Fibroblast of skin of abdomen (primary cell): ENCODE results near the gene OCA2.

Experiments used
- DNase-seq: peaks from one replicate; pipeline ENCODE4 v3.0.0-alpha.2; 2013

The OCA2 gene

DNA sequence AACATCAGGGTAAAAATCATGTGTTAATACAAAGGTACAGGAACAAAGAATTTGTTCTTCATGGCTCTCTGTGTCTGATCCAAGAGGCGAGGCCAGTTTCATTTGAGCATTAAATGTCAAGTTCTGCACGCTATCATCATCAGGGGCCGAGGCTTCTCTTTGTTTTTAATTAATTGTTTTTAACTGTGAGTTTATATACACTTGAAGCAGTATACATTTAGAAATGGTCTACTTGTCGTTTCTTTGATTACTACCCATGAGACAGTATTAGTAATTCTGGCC, 21.2 kb upstream of the OCA2 start:
- DNase-seq, result no peak

DNA sequence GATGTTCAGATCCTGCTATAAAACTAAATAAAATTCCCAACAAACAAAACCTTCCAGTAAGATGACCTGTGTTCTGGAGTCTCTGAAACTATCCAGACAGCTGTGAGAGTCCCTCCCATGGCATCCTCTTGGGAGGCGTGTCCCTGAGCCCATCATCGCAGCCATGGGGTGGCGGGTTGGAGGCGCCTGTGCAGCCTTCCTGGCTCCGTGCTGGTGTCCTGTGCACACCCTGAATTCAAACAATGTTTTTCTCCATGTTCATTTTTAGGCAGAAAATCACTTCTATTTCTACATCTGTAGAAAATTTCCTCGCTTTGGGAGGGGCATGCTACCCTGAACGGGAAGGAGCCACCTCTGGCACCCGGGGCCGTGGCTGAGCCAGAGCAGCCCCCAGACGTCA, 19.4 kb upstream of the OCA2 start:
- no peak for DNase-seq

DNA sequence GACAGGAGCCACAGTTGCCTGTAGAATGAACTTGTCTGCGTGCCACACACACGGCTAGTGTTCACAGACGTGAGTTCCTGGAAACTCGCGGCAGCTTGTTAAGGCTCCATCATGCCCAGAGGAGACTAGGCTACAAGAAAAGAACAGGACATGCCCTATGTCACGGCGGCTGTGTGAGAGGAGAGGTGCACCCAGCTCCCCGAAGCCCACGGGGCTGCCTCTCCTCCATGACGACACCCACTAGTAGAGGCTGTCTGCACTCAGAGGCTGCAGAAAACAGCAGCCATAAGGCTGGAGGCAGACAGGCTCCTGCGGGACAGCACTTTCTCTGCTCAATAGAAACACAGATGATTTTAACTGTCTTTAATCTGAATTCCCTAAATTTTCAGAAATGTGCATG, 19.0 kb upstream of the OCA2 start:
- DNase-seq, result no peak

DNA sequence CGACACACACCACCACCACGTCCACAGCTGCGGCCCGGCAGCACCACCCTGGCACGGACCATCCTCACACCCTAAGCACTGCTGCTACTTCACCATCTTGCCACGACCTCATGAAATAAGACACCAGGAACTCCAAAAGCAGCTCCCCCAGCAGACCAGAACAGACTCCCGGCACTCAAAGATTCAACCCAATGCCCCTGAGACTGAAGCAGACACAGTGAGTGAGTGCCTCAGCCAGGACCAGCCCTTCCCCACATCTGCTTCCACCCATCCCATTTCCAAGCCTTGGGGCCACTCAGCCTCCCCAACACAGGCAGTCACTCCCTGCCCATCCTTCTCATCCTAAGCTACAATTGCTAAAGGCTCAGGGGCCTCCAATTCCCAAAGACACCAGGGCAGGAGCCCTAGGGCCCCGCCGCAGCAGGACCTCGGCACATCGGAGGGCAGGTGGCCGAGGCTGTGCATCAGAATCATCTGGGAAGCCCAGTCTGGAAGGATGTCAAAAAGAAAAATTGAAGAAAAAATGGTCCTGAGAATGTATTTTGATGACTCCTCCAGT, 18.4 kb upstream of the OCA2 start:
- no peak for DNase-seq

DNA sequence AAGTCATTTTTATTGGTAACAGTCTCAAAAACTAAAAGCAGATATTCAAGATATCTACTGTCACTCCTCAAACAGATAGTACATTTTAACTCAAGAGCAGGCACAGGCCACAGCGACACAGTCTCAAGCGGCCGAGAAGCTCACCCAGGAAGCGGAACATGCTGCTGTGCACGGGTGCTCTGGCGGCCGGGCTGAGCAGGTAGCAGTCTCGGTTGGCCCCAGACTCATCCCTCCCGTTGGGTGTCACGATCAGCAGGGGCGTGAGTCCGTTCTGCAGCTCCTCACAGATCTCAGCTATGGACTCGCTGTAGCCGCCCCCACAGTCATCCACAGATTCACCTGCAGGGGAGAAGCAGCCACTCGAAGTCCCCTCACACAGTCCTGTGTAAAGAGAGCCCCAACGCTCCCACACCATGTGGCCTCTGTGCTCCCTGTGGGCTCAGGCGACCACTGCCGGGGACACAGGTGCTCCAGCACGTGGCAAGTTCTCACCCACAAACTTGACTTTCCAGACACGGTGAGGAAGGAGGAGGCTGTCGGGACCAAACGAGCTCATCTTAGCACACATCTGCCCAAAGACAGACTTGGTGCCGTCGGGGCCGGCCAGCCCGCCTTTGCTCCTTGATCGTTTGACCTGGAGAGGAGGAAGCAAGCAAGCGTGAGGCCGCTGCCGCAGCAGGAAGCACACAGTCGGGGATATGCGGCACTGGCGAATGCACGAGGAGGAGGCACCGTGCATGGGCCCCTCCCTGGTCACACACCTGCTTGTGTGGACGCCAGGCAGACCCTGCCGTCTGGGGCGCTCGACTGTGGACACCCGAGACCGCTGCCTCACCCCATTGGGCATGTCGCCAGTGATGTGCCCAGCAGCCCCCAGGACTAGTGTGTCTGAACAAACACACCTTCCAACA, 17.7 kb upstream of the OCA2 start:
- DNase-seq, result no peak

DNA sequence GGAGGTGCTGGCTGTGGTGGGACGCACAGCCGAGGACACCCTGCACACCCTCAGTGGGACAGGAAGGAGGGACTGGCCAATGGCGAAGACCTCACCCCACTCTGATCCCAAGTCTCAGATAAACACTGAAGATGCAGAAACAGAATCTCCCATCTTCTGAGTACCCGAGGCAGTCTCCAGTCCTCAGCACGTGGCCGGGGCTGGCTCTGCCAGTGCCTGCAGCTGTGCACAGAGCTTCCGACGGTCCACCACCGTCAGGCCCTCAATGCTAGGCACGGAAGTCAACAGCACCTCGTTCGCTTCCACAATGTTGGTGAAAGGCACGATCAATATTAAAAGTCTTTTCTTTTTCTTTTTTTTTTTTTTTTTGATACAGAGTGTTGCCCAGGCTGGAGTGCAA, 16.8 kb upstream of the OCA2 start:
- DNase-seq, result no peak

DNA sequence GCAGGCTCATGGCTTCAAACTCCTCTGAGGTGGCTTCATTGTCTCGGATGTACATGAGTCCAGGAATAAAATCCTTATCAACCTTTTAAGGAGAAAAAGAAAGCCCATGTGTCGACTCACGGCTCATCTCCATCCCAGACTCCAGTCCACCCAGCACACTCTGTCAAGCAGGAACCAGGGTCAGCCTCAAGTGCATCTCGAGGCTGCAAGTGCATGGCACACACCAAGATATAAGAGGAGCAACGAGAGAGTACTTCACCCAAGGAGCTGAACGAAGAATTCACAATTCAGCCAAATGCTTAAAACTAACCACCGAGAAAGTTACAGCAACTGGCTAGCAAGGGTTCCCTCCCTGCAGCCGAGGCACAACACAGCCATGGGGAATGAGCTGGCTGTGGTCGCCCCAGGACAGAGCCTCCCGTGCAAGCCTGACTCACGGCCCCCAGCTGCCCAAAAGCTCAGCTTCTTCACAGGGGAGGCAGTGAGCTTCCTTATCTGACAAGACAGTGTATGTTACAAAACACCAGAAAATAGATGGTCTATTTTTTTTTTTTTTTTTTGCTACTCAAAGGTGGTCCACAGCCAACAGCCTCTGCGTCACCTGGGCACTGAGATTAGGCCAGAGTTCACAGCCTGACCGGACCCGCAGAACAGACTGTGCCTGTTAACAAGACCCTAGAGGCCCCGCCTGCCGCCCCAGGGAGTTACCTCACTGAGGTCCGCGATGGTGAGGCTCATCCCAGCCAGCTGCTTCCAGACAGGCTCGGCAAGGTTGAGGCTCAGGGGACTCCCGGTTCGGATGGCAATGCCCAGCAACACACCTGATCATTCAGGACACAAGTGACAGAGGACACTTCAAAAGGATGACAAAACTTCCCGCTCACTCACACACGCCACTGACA, 15.9 kb upstream of the OCA2 start:
- no peak for DNase-seq

DNA sequence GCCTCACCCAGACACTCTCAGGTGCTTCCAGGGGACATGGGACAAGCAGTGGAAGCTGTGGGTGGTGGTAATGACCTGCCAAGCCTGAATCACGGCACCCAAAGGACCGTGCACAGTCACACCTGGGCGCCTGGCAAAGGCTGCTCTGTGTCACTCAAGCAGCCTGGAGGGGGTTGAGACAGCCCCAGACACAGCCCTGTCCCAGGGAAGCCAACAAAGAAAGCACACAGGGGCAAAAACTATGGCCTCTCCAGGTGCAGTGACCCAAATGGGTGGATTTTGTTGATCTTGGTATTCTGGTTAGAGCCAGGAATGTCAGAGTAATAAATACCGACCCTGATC, 15.0 kb upstream of the OCA2 start:
- DNase-seq, result no peak

DNA sequence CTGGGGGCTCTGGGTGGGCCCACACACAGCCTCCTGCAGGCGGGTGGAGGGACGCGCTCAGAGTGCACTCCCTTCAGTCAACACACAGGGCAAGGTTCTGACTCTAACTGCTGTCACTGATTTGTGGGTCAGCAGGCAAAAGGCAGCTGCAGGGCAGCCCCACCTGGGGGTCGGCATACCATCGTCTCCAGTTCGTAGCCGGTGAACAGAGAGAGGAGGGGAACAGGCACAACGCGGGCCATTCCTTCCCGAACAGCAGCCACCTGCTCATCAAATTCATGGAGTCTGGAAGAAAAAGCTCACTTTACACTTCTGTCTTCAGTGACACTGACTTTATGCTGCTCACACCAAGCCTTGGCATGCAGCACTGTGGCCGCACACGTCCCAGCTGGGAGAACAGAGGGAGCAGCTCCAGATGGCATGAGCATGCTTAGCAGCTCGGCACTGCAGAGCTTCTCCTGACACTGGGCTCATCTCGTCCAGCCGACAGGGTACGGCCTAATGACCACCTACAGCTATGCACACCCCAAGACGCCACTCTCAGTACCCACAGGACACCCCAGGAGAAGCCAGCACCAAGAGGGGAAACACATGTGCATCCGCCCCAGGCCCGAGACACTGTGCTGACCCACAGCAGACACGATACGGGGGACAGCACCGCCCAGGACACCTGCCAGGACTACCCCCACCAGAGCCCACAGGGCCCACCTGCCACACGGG, 14.4 kb upstream of the OCA2 start:
- no peak for DNase-seq

DNA sequence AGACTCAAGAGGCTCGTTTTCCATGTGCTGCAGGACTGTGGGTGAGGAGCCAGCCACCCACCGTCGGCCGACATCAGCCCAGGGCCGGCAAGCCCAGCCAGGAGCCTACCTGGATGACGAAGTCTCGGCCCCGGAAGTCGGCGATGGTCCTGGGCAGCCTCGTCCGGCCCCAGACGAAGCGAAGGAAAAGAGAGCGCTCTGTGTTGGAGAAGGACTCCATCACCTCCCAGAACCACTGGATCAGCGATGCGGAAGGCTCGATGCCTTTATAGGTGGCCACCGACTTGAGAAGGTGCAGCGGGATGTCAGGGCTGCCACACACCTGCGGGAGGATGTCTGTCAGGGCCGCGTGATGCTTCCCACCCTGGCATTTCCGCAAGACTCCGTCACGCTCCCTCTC, 13.8 kb upstream of the OCA2 start:
- no peak for DNase-seq

DNA sequence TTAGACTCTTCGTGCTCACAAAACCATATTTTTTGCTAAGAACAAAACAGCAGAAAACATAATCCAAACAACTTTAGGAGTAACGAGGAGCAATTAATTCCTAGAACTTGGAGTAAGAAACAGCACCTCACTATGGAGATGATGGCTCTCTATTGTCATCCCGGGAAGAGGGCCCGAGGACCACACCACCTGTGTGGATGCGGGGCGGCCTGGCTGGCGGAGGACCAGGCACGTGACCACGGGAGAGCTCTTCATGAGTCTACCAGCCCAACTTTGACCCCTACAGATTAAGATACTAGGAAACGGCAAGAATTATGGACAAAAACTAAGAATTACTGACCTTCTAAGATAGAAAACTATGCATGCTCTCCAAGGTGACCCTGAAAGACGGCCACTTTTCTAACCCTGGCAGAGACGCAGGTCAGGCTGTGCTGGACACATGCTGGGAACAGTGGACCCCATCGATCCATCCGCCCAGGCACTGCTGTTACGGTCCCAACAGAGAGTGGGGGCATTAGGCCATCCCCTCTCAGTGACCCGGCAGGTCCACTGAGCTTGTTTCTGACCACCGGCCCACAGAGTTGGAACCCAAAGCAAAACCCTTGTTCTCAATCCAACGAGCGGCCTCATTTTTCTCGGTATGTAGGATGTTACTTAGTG, 13.1 kb upstream of the OCA2 start:
- no peak for DNase-seq

DNA sequence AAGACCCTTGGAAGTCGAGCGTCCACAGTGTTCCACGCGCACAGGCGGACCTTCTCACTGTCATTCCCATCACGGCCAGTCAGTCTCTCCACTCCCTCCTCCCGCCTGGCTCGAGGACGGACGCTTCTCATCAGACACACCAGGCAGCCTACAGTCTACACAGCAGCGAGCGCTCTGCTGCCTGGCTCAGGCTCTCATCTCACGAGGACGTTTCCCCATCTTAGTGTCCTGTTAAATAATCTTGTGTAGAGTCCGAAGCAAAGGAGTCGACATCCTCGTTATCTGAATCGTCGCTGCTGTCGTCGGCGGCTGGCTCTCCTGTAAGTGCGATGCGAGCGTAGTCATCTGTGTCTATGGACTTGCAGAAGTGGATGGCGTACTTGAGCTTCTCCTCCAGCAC, 12.4 kb upstream of the OCA2 start:
- no peak for DNase-seq

DNA sequence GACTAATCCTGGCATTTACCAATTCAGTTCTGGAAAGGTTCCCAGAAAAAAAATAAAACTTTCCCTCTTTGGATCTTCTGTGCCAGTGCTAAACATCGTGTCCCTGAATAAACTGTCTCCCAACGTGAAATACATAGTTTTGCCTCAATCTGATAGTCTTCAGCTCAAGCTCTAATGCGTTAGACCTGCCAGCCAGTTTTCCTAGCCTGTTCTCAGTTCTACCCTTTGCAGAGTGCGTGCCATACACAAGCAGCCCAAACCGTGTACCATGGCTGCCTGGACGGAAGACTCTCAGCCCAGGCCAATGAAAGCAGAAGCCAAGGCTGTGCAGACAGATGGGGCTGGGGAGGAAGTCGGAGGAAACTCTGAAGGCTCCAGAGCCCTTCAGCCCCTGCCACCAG, 11.4 kb upstream of the OCA2 start:
- no peak for DNase-seq

DNA sequence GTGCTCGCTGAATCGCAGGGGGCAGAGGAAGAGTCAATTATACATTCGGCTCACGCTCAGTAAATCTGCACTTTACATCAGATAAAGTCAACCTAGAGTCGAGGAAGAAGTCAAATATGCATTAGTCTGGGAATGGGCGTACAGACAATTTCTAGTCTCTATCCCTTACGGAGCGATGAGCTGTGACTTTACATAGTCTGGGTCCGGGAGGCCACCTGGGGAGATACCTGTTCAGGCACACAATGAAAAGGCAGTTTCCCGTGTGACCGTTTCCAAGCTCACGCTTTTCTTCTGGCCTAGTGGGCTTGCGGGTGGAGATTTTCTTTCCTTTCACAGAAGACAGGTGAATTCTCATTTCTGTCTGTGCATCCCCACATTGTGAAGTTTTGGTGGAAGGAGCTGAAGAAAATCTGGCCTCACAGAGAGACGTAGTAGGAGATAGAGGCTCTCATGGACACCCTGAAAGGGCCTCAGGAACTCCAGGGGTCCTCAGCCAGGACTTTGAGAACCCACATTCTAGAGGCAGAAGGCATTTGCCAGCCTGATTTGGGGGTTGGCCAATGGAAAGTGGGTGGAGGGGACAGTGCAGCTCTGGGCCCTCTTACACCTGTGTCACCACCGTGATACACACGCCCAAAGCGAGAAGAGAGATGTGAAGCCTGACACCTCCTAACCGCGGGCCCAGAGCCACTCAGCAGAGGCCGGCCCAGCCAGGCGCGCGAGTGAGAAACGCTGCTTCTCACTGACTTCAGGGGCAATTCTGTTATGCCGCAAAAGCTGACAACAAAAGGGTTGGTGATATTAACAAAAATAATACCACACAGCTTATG, 10.7 kb upstream of the OCA2 start:
- no peak for DNase-seq

DNA sequence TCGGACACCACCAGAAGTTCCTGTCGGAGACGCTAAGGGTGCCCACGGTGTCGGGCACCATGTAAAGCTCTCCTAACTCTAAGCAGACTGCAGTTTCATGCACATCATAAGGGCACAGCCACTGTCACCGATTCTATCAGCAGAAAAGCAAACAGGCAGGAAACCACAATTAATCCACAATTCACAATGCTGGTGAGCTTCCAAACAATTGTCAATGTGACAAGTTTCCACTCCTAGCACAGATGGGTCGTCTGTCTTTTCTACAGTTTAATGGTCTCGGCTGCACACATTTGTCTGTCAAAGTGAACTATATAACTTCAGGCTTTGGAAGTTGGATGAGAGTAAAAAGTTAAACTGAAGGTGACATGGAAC, 8.8 kb upstream of the OCA2 start:
- no peak for DNase-seq

DNA sequence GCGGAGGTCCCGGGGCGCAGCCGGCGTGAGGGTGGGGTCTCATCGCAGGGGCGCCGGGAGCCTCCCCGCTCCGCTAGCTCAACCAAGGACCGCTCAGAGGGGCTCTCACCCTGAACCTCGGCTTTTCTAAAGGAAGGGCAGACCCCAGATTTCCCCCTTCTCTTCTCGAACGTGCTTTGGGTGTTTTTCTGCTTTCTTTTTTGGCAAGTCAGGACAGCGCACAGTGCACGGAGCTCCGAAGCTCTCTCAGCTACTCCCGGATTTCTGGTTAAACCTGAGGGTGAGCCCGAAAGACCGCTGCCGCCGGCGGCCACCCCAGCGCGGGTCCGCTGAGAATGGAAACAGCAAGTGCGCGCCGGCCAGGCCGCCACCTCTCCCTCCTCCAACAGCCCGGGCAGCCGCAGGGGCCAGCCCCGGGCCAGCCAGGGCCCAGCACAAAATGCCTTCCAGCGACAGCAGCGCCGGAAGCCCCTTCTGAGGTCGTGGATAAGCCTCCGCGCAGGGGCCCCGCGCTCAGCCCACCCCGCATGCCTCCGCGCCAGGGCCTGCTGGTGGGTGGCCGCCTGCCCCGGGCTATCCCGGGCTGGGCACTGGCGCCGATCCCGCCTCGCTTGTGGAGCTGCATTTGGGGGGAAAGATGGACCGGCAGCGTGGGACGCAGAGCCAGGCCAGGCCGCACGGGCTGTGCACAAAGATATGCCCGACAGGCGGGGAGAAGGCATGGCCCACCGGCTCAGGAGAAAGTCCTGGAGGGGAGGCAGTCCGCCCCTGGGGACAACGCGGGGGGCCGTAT, 8.2 kb upstream of the OCA2 start:
- DNase-seq, result no peak

DNA sequence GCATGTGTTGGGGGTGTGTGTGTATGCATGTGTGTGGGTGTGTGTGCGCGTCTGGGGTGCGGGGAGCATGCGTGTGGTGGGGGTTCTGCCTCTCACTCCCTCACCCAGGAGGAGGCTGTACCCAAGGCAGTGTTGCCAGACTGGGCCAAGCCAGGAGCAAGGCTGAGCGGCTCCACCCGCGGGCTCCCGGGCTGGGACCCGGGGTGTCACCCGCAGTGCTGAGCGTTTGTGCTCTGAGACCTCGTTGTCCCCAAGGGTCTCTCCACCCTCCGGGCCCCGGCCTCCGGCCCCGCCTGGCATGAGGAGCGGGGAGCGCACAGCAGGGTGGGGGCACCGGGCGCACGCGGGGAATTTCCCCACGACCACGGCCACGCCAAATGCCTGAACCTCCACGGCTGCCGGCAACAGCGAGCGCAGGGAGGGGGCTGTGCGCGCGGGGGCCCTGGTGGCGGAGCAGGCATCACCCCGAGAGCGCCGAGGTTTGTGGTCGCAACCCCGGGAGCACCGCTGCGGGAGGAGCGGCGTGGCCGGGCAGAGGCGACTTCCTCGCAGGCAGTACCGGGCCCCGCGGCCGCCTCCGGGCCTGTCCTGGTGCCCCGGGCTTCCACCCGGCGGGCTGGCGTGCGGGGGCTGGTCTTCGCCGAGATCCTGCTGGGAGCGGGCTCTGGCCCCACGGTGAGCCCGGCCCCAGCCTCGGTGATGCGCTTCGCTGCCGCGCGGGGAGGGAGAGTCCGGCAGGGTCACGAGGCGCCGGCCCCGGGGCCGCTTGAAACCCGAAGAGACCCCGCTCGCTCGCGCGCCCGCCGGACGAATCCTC, 7.4 kb upstream of the OCA2 start:
- DNase-seq, result no peak

DNA sequence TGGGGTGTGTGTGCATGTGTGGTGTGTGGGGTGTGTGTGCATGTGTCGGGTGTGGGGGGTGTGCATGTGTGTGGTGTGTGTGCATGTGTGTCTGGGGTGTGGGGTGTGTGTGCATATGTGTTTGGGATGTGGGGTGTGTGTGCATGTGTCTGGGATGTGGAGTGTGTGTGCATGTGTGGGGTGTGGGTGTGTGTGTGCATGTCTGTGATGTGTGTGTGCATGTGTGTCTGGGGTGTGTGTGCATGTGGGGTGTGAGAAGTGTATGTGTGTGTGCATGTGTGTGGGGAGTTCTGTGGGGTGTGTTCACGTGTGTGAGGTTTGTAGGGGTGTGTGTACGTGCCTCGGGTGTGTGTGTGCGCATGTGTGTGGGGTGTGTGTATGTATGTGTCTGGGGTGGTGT, 6.7 kb upstream of the OCA2 start:
- no peak for DNase-seq

DNA sequence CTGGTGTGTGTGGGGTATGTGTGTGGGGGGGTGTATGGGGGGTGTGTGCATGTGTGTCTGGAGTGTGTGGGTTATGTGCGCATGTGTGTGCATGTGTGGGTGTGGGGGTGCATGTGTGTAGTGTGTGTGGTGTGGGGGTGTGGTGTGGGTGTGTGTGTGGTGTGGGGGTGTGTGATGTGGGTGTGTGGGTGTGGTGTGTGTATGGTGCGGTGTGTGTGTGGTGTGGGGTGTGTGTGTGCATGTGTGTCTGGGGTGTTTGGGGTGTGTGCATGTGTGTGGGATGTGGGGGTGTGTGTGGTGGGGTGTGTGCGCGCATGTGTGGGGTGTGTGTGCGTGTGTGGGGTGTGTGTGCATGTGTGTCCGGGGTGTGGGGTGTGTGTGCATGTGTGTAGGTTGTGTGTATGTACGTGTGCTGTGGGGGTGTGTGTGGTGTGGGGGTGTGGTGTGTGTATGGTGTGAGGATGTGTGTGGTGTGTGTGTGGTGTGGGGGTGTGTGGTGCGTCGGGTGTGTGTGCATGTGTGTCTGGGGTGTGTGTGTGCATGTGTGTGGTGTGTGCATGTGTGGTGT, 6.2 kb upstream of the OCA2 start:
- DNase-seq, result no peak

DNA sequence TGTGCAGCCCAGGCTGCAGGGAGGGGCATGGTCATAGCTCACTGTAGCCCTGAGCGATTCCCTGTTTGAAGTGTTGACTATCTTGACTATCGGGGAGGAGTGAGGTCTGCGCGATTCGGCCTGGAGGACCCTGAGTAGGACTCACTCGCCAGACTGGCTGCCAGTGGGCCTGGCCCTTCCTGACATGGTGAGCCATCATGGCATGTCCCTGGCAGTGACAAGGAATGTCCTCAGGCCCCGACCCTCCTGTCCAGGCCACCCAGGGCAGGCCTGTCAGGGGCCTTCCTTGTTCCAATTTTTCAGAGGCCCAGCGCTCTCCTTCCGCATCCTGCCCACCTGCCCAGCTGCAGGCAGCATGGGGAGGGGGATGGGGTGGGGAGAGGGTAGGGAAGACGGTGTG, 5.2 kb upstream of the OCA2 start:
- no peak for DNase-seq
